ENCODE measurements around the gene RAP1GAP. TPM values are rescaled to one million over a fixed set of nuclear protein-coding genes. Genes with fewer than 3 reads are reported as not detected.
"Not testable (repeated sequence)": the region's sequence is repeated elsewhere in the genome, so short reads cannot be mapped to it uniquely, and the experiment has no call there.

Gene RAP1GAP
- total RNA-seq, 4 donors from 2014 or later = 0.33 to 0.83 (median 0.56) TPM

DNA sequence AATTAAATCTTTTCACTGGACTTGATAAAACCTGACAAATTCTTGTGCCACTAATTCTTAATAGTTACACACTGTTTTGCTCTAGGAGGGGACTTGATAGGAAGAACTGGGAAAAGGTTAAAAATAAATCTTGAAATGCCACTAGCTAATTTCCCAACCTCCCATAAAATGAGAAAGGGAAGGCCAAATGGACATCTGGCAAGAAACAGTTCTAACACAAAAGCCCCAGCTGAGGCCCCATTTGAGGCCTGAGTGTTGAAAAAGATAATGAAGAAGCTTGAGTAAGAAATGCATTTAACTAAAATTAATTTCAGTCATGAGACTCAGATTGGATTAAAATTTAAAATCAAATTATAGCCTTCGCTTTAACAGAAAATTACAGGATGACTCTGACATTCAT, 11.2 kb upstream of the RAP1GAP start:
- intact Hi-C loops (cut with DNase I) = no loop called here
- no peaks in the 10 kb centered on the region for H3K27me3 ChIP-seq
- no peaks in the 10 kb centered on the region for H3K4me1 ChIP-seq
- H3K9me3 ChIP-seq = peaks cover 0 to 3% (median 0%) of the 10 kb centered on the region in 4 donors
- 98% methylated on average over 1 of the region's 1 CpG for WGBS
- H3K27ac ChIP-seq (replicated peaks in 1 of 4) = no peak overlapping the region
- TF ChIP-seq, protein P1, sequence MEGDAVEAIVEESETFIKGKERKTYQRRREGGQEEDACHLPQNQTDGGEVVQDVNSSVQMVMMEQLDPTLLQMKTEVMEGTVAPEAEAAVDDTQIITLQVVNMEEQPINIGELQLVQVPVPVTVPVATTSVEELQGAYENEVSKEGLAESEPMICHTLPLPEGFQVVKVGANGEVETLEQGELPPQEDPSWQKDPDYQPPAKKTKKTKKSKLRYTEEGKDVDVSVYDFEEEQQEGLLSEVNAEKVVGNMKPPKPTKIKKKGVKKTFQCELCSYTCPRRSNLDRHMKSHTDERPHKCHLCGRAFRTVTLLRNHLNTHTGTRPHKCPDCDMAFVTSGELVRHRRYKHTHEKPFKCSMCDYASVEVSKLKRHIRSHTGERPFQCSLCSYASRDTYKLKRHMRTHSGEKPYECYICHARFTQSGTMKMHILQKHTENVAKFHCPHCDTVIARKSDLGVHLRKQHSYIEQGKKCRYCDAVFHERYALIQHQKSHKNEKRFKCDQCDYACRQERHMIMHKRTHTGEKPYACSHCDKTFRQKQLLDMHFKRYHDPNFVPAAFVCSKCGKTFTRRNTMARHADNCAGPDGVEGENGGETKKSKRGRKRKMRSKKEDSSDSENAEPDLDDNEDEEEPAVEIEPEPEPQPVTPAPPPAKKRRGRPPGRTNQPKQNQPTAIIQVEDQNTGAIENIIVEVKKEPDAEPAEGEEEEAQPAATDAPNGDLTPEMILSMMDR (IDR thresholded peaks at IDR 0.05) = no peak
- TF ChIP-seq EP300 (IDR thresholded peaks at IDR 0.05) = no peak
- TF ChIP-seq POLR2A (IDR thresholded peaks at IDR 0.05; ENCODE audit: low read depth) = no peak
- TF ChIP-seq POLR2AphosphoS5 (IDR thresholded peaks at IDR 0.05) = no peak
- DNase-seq (ENCODE audit: extremely low spot score) = no peak
- H3K36me3 ChIP-seq = peaks cover 21 to 76% (median 56%) of the 10 kb centered on the region in 4 donors
- no peak overlapping the region for H3K4me3 ChIP-seq

DNA sequence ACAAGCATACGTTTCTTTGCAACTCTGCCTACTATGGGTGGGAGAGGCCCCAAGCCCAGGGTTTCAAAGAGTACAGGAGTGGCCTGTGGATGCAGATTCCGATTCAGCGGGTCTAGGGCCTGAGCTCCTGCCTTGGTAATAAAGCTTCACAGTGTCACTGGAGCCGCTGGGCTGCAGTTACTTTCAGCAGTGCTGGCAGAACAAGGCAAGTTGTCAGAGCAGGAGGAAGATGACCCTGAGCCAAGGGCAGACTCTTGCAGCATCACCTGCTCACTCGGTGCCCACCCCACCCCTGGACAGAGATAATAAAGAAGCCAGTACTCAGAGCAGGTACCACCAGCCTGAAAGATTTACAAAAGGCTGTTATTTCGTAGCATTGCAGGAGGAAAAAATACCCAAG, 8.0 kb upstream of the RAP1GAP start:
- intact Hi-C loops (cut with DNase I) = no loop called here
- Histone ChIP-seq H3K4me1 (peaks cover 17 to 20% (median 18%) of the 10 kb centered on the region in 4 donors), H3K4me3 (no peak overlapping the region), H3K27ac (replicated peaks in 1 of 4) (no peak overlapping the region), H3K9me3 (no peaks in the 10 kb centered on the region), H3K36me3 (peaks cover 12 to 48% (median 38%) of the 10 kb centered on the region in 4 donors), H3K27me3 (no peaks in the 10 kb centered on the region)
- WGBS = 88% methylated on average over 4 of the region's 6 CpGs
- TF ChIP-seq POLR2AphosphoS5 (IDR thresholded peaks at IDR 0.05) = no peak
- DNase-seq (ENCODE audit: extremely low spot score) = no peak

DNA sequence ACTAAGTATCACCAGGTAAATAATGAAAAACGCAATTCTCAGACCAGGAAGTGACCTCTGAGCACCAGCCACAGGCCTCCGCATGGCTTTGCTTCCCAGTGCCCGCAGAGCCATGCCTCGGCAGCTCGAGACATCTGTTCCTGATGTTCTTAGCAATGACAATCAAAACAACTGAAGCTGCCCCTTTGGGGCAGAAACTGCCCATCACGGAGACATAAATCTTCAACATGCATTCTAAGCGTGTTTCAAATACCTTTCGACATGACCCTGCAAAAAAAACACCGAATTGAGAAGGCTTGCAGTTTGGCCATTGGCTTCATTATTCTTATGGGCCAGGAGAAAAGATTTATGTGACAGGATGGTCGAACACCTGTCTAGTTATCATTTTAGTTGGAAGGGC, 5.8 kb upstream of the RAP1GAP start:
- no peak for DNase-seq (ENCODE audit: extremely low spot score)
- no peak for TF ChIP-seq POLR2AphosphoS5 (IDR thresholded peaks at IDR 0.05)
- TF ChIP-seq, protein P1 (IDR thresholded peaks at IDR 0.05) = no peak
- TF ChIP-seq POLR2A (IDR thresholded peaks at IDR 0.05; ENCODE audit: low read depth) = no peak
- no peak for TF ChIP-seq EP300 (IDR thresholded peaks at IDR 0.05)
- Histone ChIP-seq H3K4me3 (no peak overlapping the region), H3K27me3 (peaks cover 0 to 2% (median 0%) of the 10 kb centered on the region in 4 donors), H3K36me3 (peaks cover 12 to 35% (median 29%) of the 10 kb centered on the region in 4 donors), H3K4me1 (peaks cover 24 to 33% (median 29%) of the 10 kb centered on the region in 4 donors), H3K27ac (replicated peaks in 1 of 4) (no peak overlapping the region), H3K9me3 (no peaks in the 10 kb centered on the region)
- intact Hi-C loops (cut with DNase I) = no loop called here
- WGBS = 91% methylated on average over 10 of the region's 10 CpGs

DNA sequence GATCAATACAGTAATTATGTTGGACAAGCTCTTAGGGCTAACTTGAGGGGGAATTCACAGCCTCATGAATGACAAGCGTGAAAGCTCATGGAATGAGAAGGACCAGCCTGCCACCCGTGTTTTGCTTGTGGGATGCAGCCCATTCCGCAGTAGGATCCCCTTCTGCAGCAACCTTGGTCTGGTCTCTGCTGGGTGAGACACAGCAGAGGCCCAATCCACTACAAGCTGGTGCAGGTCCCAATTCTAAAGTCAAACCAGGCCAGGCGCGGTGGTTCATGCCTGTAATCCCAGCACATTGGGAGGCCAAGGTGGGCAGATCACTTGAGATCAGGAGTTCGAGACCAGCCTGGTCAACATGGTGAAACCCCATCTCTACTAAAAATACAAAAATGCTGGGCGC, 4.7 kb upstream of the RAP1GAP start:
- Histone ChIP-seq H3K4me1 (peaks cover 35 to 44% (median 40%) of the 10 kb centered on the region in 4 donors), H3K36me3 (peaks cover 12 to 24% (median 18%) of the 10 kb centered on the region in 4 donors), H3K27me3 (peaks cover 3 to 13% (median 9%) of the 10 kb centered on the region in 4 donors), H3K27ac (replicated peaks in 1 of 4) (peak overlapping the region; percentile 34 to 54 (median 53))
- 88% methylated on average over 7 of the region's 7 CpGs for WGBS
- H3K4me3 ChIP-seq; intact Hi-C loops (cut with DNase I); H3K9me3 ChIP-seq; DNase-seq (ENCODE audit: extremely low spot score): not testable (repeated sequence)

DNA sequence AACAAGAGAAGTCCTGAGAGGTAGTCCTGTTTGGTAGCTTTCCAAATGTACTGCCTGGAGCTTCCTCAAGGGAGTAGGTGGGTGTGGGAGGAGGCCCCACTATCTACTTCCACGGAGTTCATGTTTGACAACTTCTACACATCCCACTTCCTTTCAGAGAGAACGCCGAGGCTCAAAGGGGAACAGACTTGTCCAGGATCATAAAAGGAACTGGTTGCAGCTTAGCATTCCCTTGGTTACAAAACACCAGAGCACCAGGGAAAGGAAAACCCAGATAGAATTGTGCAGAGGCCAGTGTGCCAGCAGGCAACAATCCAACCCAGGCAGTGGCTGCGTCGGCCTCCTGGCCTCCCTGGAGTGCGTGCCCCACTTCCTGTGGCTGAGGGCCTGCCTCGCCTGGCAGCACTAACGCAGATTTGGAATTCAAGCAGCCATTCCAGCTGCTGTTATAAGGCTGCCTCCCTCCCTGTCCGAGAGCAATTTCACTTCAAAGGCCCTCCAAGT, 4.2 kb upstream of the RAP1GAP start:
- no peak overlapping the region for H3K4me3 ChIP-seq
- peaks cover 9 to 18% (median 14%) of the 10 kb centered on the region in 4 donors for H3K27me3 ChIP-seq
- peak overlapping the region; percentile 34 to 54 (median 53) for H3K27ac ChIP-seq (replicated peaks in 1 of 4)
- no peaks in the 10 kb centered on the region for H3K9me3 ChIP-seq
- TF ChIP-seq POLR2AphosphoS5 (IDR thresholded peaks at IDR 0.05) = peak; percentile 57 to 76
- TF ChIP-seq, protein P1 (IDR thresholded peaks at IDR 0.05) = no peak
- WGBS = 10% methylated on average over 4 of the region's 9 CpGs
- DNase-seq (ENCODE audit: extremely low spot score) = no peak
- H3K36me3 ChIP-seq = peaks cover 7 to 18% (median 13%) of the 10 kb centered on the region in 4 donors
- peaks cover 40 to 50% (median 45%) of the 10 kb centered on the region in 4 donors for H3K4me1 ChIP-seq
- intact Hi-C loops (cut with DNase I) = no loop called here

Data from esophagus muscularis mucosa (tissue), 4 donors.